ENCODE results near the gene RPRD1B.

The RPRD1B gene

GRCh38 chr20:38079353-38079752, 45.8 kb downstream of the RPRD1B start:
- Histone ChIP-seq H4K20me1 (ENCODE audit: insufficient read depth, low read length) (no peaks in the 10 kb centered on the region), H3K36me3 (replicated peaks; ENCODE audit: low read depth, low read length) (peaks cover 70% of the 10 kb centered on the region)

GRCh38 chr20:38081575-38081974, 48.0 kb downstream of the RPRD1B start:
- H3K9me3 ChIP-seq (ENCODE audit: insufficient read depth, low read length): no peaks in the 10 kb centered on the region
- no peak for TF ChIP-seq EZH2phosphoT487 (IDR thresholded peaks at IDR 0.05; ENCODE audit: low read depth)
- no peak for TF ChIP-seq CTCF (IDR thresholded peaks at IDR 0.05; ENCODE audit: low read depth, low read length)
- no peak overlapping the region for H3K4me3 ChIP-seq (ENCODE audit: low read length)
- peak overlapping the region; percentile 91 for H3K27ac ChIP-seq (ENCODE audit: low read length)
- H3K4me1 ChIP-seq (ENCODE audit: low read length): peaks cover 68% of the 10 kb centered on the region
- H4K20me1 ChIP-seq (ENCODE audit: insufficient read depth, low read length): no peaks in the 10 kb centered on the region
- no peaks in the 10 kb centered on the region for H3K27me3 ChIP-seq (ENCODE audit: low read depth, low read length)
- H3K79me2 ChIP-seq (ENCODE audit: low read length): peaks cover 57% of the 10 kb centered on the region
- no peak overlapping the region for H2AFZ ChIP-seq (ENCODE audit: low read depth, low read length)
- no peak overlapping the region for H3K9ac ChIP-seq (ENCODE audit: low read length)
- peaks cover 73% of the 10 kb centered on the region for H3K36me3 ChIP-seq (replicated peaks; ENCODE audit: low read depth, low read length)
- H3K4me2 ChIP-seq (ENCODE audit: low read length): peak overlapping the region; percentile 2; the same call in 1 of the 2 replicates

More at GRCh38 chr20:38079353-38079752, 45.8 kb downstream of the RPRD1B start:
- Histone ChIP-seq H3K4me2 (ENCODE audit: low read length) (no peak overlapping the region), H2AFZ (ENCODE audit: low read depth, low read length) (no peak overlapping the region), H3K27ac (ENCODE audit: low read length) (peak overlapping the region; percentile 91), H3K9ac (ENCODE audit: low read length) (peak overlapping the region; percentile 20; the same call in 1 of the 2 replicates), H3K79me2 (ENCODE audit: low read length) (peaks cover 77% of the 10 kb centered on the region), H3K27me3 (ENCODE audit: low read depth, low read length) (no peaks in the 10 kb centered on the region), H3K9me3 (ENCODE audit: insufficient read depth, low read length) (no peaks in the 10 kb centered on the region), H3K4me3 (ENCODE audit: low read length) (no peak overlapping the region), H3K4me1 (ENCODE audit: low read length) (peaks cover 87% of the 10 kb centered on the region)
- TF ChIP-seq EZH2phosphoT487 (IDR thresholded peaks at IDR 0.05; ENCODE audit: low read depth): no peak
- no peak for TF ChIP-seq CTCF (IDR thresholded peaks at IDR 0.05; ENCODE audit: low read depth, low read length)

GRCh38 chr20:38082894-38083293, 49.3 kb downstream of the RPRD1B start:
- Histone ChIP-seq H3K36me3 (replicated peaks; ENCODE audit: low read depth, low read length) (peaks cover 75% of the 10 kb centered on the region), H3K27ac (ENCODE audit: low read length) (no peak overlapping the region), H2AFZ (ENCODE audit: low read depth, low read length) (no peak overlapping the region), H4K20me1 (ENCODE audit: insufficient read depth, low read length) (no peaks in the 10 kb centered on the region), H3K9me3 (ENCODE audit: insufficient read depth, low read length) (no peaks in the 10 kb centered on the region), H3K79me2 (ENCODE audit: low read length) (peaks cover 49% of the 10 kb centered on the region), H3K9ac (ENCODE audit: low read length) (no peak overlapping the region), H3K4me3 (ENCODE audit: low read length) (no peak overlapping the region), H3K27me3 (ENCODE audit: low read depth, low read length) (no peaks in the 10 kb centered on the region), H3K4me2 (ENCODE audit: low read length) (no peak overlapping the region), H3K4me1 (ENCODE audit: low read length) (peaks cover 55% of the 10 kb centered on the region)
- no peak for TF ChIP-seq EZH2phosphoT487 (IDR thresholded peaks at IDR 0.05; ENCODE audit: low read depth)
- no peak for TF ChIP-seq CTCF (IDR thresholded peaks at IDR 0.05; ENCODE audit: low read depth, low read length)

GRCh38 chr20:38083338-38084048, 49.9 kb downstream of the RPRD1B start:
- no peak overlapping the region for H2AFZ ChIP-seq (ENCODE audit: low read depth, low read length)
- no peaks in the 10 kb centered on the region for H4K20me1 ChIP-seq (ENCODE audit: insufficient read depth, low read length)
- no peaks in the 10 kb centered on the region for H3K9me3 ChIP-seq (ENCODE audit: insufficient read depth, low read length)
- H3K36me3 ChIP-seq (replicated peaks; ENCODE audit: low read depth, low read length): peaks cover 79% of the 10 kb centered on the region
- H3K27ac ChIP-seq (ENCODE audit: low read length): no peak overlapping the region
- no peak for TF ChIP-seq CTCF (IDR thresholded peaks at IDR 0.05; ENCODE audit: low read depth, low read length)
- no peak for TF ChIP-seq EZH2phosphoT487 (IDR thresholded peaks at IDR 0.05; ENCODE audit: low read depth)
- no peak overlapping the region for H3K4me2 ChIP-seq (ENCODE audit: low read length)
- H3K4me3 ChIP-seq (ENCODE audit: low read length): no peak overlapping the region
- H3K4me1 ChIP-seq (ENCODE audit: low read length): peaks cover 49% of the 10 kb centered on the region
- H3K9ac ChIP-seq (ENCODE audit: low read length): no peak overlapping the region
- no peaks in the 10 kb centered on the region for H3K27me3 ChIP-seq (ENCODE audit: low read depth, low read length)
- H3K79me2 ChIP-seq (ENCODE audit: low read length): peaks cover 44% of the 10 kb centered on the region

Measured in OCI-LY3 (cell line).